WTC11 (cell line): ENCODE measurements around the gene TUBGCP6. TPM values are rescaled to one million over a fixed set of nuclear protein-coding genes. Genes with fewer than 3 reads are reported as not detected.

Experiments used
- ATAC-seq: fragments of 200-7000 bp; cut with Tn5 transposase; 2 replicates; pipeline ENCODE4 v1.10.0; 2021; ENCODE audit warnings: mild to moderate bottlenecking, moderate library complexity
- CTCF ChIA-PET: fragments of 300-600 bp; sonication (Branson Sonifier 250); formaldehyde crosslinking; loops from one replicate; lab custom pipeline; 2021; ENCODE audit warnings: antibody characterized with exemption; lab: Charles Lee
- POLR2A ChIA-PET: fragments of 350-600 bp; sonication (Branson Sonifier 250); formaldehyde crosslinking; loops from one replicate; lab custom pipeline; 2021; ENCODE audit warnings: antibody characterized with exemption; lab: Charles Lee
- DNase-seq: peaks from one replicate; pipeline ENCODE4 v3.0.0; 2021; ENCODE audit warnings: low spot score
- H3K27ac Mint-ChIP-seq: 2 replicates; pipeline ENCODE4 v1.8.0; 2021; ENCODE audit warnings: mixed read lengths
- H3K27me3 Mint-ChIP-seq: 2 replicates; pipeline ENCODE4 v1.8.0; 2021; ENCODE audit warnings: low read depth, mild to moderate bottlenecking, moderate library complexity, mixed read lengths
- H3K36me3 Mint-ChIP-seq: 2 replicates; pipeline ENCODE4 v1.8.0; 2021; ENCODE audit warnings: mixed read lengths
- H3K4me1 Mint-ChIP-seq: 2 replicates; pipeline ENCODE4 v1.8.0; 2022; ENCODE audit warnings: mixed read lengths
- H3K4me3 Mint-ChIP-seq: 2 replicates; pipeline ENCODE4 v1.8.0; 2021; ENCODE audit warnings: mild to moderate bottlenecking, moderate library complexity, mixed read lengths
- H3K9me3 Mint-ChIP-seq: 2 replicates; pipeline ENCODE4 v1.8.0; 2021; ENCODE audit warnings: mixed read lengths
- AR ChIP-seq: fragments of 250-450 bp; sonication (Bioruptor Pico); IDR thresholded peaks from 2 replicates; pipeline ENCODE4 v1.9.0; 2021; ENCODE audit warnings: mild to moderate bottlenecking
- CDX4 ChIP-seq: fragments of 250-450 bp; sonication (Bioruptor Pico); IDR thresholded peaks from 2 replicates; pipeline ENCODE4 v1.9.0; 2021; ENCODE audit warnings: moderate library complexity, mild to moderate bottlenecking, inconsistent platforms, borderline replicate concordance
- FOXJ3 ChIP-seq: sonication (generic); formaldehyde crosslinking; IDR thresholded peaks from 2 replicates; pipeline ENCODE4 v1.9.0; 2021; ENCODE audit warnings: missing genetic modification reagents, mild to moderate bottlenecking, borderline replicate concordance
- FOXK1 ChIP-seq: sonication (generic); formaldehyde crosslinking; IDR thresholded peaks from 2 replicates; pipeline ENCODE4 v1.8.0; 2022; ENCODE audit warnings: mild to moderate bottlenecking, moderate library complexity, missing genetic modification reagents
- FOXP1 ChIP-seq: sonication (generic); formaldehyde crosslinking; IDR thresholded peaks from 2 replicates; pipeline ENCODE4 v1.8.0; 2022; ENCODE audit warnings: missing genetic modification reagents, mild to moderate bottlenecking, moderate library complexity, borderline replicate concordance
- FOXP4 ChIP-seq: sonication (generic); formaldehyde crosslinking; IDR thresholded peaks from 2 replicates; pipeline ENCODE4 v1.8.0; 2022; ENCODE audit warnings: mild to moderate bottlenecking, missing genetic modification reagents
- IRF2 ChIP-seq: sonication (generic); formaldehyde crosslinking; IDR thresholded peaks from 2 replicates; pipeline ENCODE4 v1.8.0; 2022; ENCODE audit warnings: low read depth, missing genetic modification reagents, borderline replicate concordance
- JAZF1 ChIP-seq: fragments of 250-450 bp; sonication (Bioruptor Pico); IDR thresholded peaks from 2 replicates; pipeline ENCODE4 v1.9.0; 2021; ENCODE audit warnings: moderate library complexity, mild to moderate bottlenecking, inconsistent platforms
- NFE2L1 ChIP-seq: sonication (generic); formaldehyde crosslinking; IDR thresholded peaks from 2 replicates; pipeline ENCODE4 v1.8.1; 2023; ENCODE audit warnings: missing genetic modification reagents
- RORB ChIP-seq: fragments of 250-450 bp; sonication (Bioruptor Pico); IDR thresholded peaks from 2 replicates; pipeline ENCODE4 v1.9.0; 2021; ENCODE audit warnings: mild to moderate bottlenecking
- SMAD3 ChIP-seq: sonication (generic); formaldehyde crosslinking; IDR thresholded peaks from 2 replicates; pipeline ENCODE4 v1.8.0; 2022; ENCODE audit warnings: missing genetic modification reagents, mild to moderate bottlenecking, borderline replicate concordance
- SOX15 ChIP-seq: fragments of 250-450 bp; sonication (Bioruptor Pico); IDR thresholded peaks from 2 replicates; pipeline ENCODE4 v1.9.0; 2021; ENCODE audit warnings: mild to moderate bottlenecking
- ZMAT4 ChIP-seq: fragments of 250-450 bp; sonication (Bioruptor Pico); IDR thresholded peaks from 2 replicates; pipeline ENCODE4 v1.9.0; 2021; ENCODE audit warnings: mild to moderate bottlenecking
- ZNF138 ChIP-seq: sonication (generic); formaldehyde crosslinking; conservative IDR thresholded peaks from 2 replicates; pipeline ENCODE4 v1.8.1; 2022; ENCODE audit warnings: mild to moderate bottlenecking, moderate library complexity, missing genetic modification reagents
- ZNF317 ChIP-seq: sonication (generic); formaldehyde crosslinking; IDR thresholded peaks from 2 replicates; pipeline ENCODE4 v1.8.1; 2023; ENCODE audit warnings: low read depth, mild to moderate bottlenecking, moderate library complexity, missing genetic modification reagents, borderline replicate concordance
- ZNF416 ChIP-seq: fragments of 250-450 bp; sonication (Bioruptor Pico); IDR thresholded peaks from 2 replicates; pipeline ENCODE4 v1.9.0; 2021; ENCODE audit warnings: mild to moderate bottlenecking, inconsistent platforms
- ZNF423 ChIP-seq: fragments of 250-450 bp; sonication (Bioruptor Pico); IDR thresholded peaks from 2 replicates; pipeline ENCODE4 v2.1.2; 2022; ENCODE audit warnings: mild to moderate bottlenecking, moderate library complexity
- ZNF425 ChIP-seq: fragments of 250-450 bp; sonication (Bioruptor Pico); conservative IDR thresholded peaks from 2 replicates; pipeline ENCODE4 v1.9.0; 2021; ENCODE audit warnings: mild to moderate bottlenecking
- ZNF512 ChIP-seq: sonication (generic); formaldehyde crosslinking; IDR thresholded peaks from 2 replicates; pipeline ENCODE4 v1.8.1; 2022; ENCODE audit warnings: missing genetic modification reagents, borderline replicate concordance
- ZSCAN18 ChIP-seq: fragments of 250-450 bp; sonication (Bioruptor Pico); IDR thresholded peaks from 2 replicates; pipeline ENCODE4 v2.1.2; 2022; ENCODE audit warnings: mild to moderate bottlenecking, moderate library complexity
- total RNA-seq: library from RNA; stranded (reverse); gene quantifications from 3 replicates; pipeline ENCODE4 v1.2.3, GENCODE V29; 2021

TUBGCP6 gene
- total RNA-seq, 1 experiment from 2014 or later, result 45.4 TPM

GRCh38 chr22:50256258-50256862 is 11.5 kb upstream of the TUBGCP6 start:
- no peak overlapping the region for H3K27ac Mint-ChIP-seq
- POLR2A ChIA-PET, result no interaction called here
- no peak for DNase-seq
- no peaks in the 10 kb centered on the region for H3K4me1 Mint-ChIP-seq
- TF ChIP-seq FOXJ3 (CRISPR knock-in tag) (no peak), FOXK1 (CRISPR knock-in tag) (no peak), FOXP4 (CRISPR knock-in tag) (no peak), ZNF317 (no peak), FOXP1 (no peak), JAZF1 (CRISPR knock-in tag) (no peak), ZNF425 (CRISPR knock-in tag) (no peak), AR (CRISPR knock-in tag) (no peak), SOX15 (CRISPR knock-in tag) (no peak), ZNF512 (no peak), ZMAT4 (no peak), ZNF416 (no peak), RORB (CRISPR knock-in tag) (no peak), NFE2L1 (CRISPR knock-in tag) (no peak), CDX4 (CRISPR knock-in tag) (no peak), ZNF138 (CRISPR knock-in tag) (no peak), ZSCAN18 (CRISPR knock-in tag) (no peak), IRF2 (CRISPR knock-in tag) (no peak), ZNF423 (CRISPR knock-in tag) (no peak), SMAD3 (CRISPR knock-in tag) (no peak)
- H3K9me3 Mint-ChIP-seq, result no peaks in the 10 kb centered on the region
- no peak for ATAC-seq
- no peak overlapping the region for H3K4me3 Mint-ChIP-seq
- CTCF ChIA-PET, result interaction anchor here (1.2 to 1.6 kb wide), 2 partner anchors 16 to 86 kb away, joined by 3 to 4 read pairs; no protein-coding TSS in a partner anchor
- H3K27me3 Mint-ChIP-seq, result peaks cover 3% of the 10 kb centered on the region; the same call in 1 of the 2 replicates
- H3K36me3 Mint-ChIP-seq, result no peaks in the 10 kb centered on the region
